ENCODE data around the gene IER5. TPM values are rescaled to one million over a fixed set of nuclear protein-coding genes. Genes with fewer than 3 reads are reported as not detected.

Gene IER5
- total RNA-seq, 1 experiment from 2014 or later: 30.5 TPM

DNA sequence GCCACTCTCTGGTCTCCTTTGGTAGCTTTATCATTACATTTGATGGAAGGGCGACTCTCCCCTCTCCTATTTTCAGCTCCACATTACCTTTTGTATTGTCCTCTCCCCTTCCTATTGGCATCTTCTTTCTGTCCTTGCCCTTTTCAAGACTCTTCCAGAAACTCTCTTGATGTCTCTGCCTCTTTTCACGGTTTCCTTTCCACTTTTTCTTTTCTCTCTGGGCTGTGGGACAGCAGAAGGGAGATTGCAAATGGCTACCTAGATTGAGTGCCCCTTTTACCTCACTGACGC is 17.5 kb downstream of the IER5 start:
- no peaks in the 10 kb centered on the region for H4K20me1 ChIP-seq (ENCODE audit: insufficient read depth)
- peak overlapping the region; percentile 34; the same call in 1 of the 2 replicates for H3K27ac ChIP-seq (ENCODE audit: low read depth, low read length)
- H3K79me2 ChIP-seq (ENCODE audit: insufficient read depth, low read length): no peaks in the 10 kb centered on the region
- peak overlapping the region; percentile 73 for H3K4me2 ChIP-seq (ENCODE audit: low read length)
- ChIA-PET RAD21 (ENCODE audit: low non-redundant PET in 1 of 2, low total read pairs in 2 of 2, uncharacterized antibody in 2 of 2, unreplicated experiment in 2 of 2) (no interaction called here), CTCF (interaction anchor here (1.3 to 1.5 kb wide), 3 partner anchors 12 to 36 kb away, joined by 3 to 8 read pairs (median 6); no protein-coding TSS in a partner anchor), POLR2A (interaction anchor here (1.1 to 4.2 kb wide), 4 partner anchors 9 to 30 kb away, joined by 3 to 19 read pairs (median 9); no protein-coding TSS in a partner anchor)
- no peaks in the 10 kb centered on the region for H3K27me3 ChIP-seq (ENCODE audit: insufficient read depth, low read length)
- H3K36me3 ChIP-seq (ENCODE audit: control insufficient read depth in 1 of 2, insufficient read depth in 2 of 2, low read length in 2 of 2): no peaks in the 10 kb centered on the region
- intact Hi-C loops (cut with micrococcal nuclease): no loop called here
- ATAC-seq (no peak), DNase-seq (ENCODE audit: low read depth, low spot score) (no peak)
- H3K9me2 ChIP-seq (ENCODE audit: insufficient read depth): no peaks in the 10 kb centered on the region
- peak overlapping the region; percentile 44 for H3K9ac ChIP-seq (ENCODE audit: low read length)
- H3K9me3 ChIP-seq (ENCODE audit: control insufficient read depth in 1 of 2, insufficient read depth in 1 of 2, low read depth in 1 of 2, low read length in 2 of 2): no peaks in the 10 kb centered on the region
- BruUV-seq (replicated peaks): no TSS peak
- H2AFZ ChIP-seq (ENCODE audit: low read depth, low read length, poor library complexity, severe bottlenecking): peak overlapping the region; percentile 74
- peak overlapping the region in 1 of 2 experiments; percentile 43; a peak in 2 of 4 replicates for H3K4me3 ChIP-seq (replicated peaks in 1 of 2; ENCODE audit: low read depth in 1 of 2, low read length in 2 of 2)
- H3K4me1 ChIP-seq (ENCODE audit: control insufficient read depth in 1 of 2, insufficient read depth in 2 of 2, low read length in 2 of 2): peaks cover 55 to 74% of the 10 kb centered on the region in 2 experiments
- TF ChIP-seq JUND (IDR thresholded peaks at IDR 0.05) (no peak), EZH2phosphoT487 (IDR thresholded peaks at IDR 0.05; ENCODE audit: borderline replicate concordance) (no peak), SRF (IDR thresholded peaks at IDR 0.05; ENCODE audit: low read depth) (no peak), ATF3 (IDR thresholded peaks at IDR 0.05) (no peak), ELF1 (IDR thresholded peaks at IDR 0.05; ENCODE audit: borderline replicate concordance, low read depth) (no peak), CEBPB (IDR thresholded peaks at IDR 0.05; ENCODE audit: low read depth) (no peak), YY1 (IDR thresholded peaks at IDR 0.05; ENCODE audit: extremely low read depth, insufficient replicate concordance, low read depth, low read length) (no peak), ZFX (IDR thresholded peaks at IDR 0.05) (no peak), FOSL1 (IDR thresholded peaks at IDR 0.05; ENCODE audit: low read depth) (no peak), EZH2 (IDR thresholded peaks at IDR 0.05) (no peak), RAD21 (IDR thresholded peaks at IDR 0.05; ENCODE audit: low read depth) (no peak), ZNF274 (IDR thresholded peaks at IDR 0.05; ENCODE audit: low read depth, low read length) (no peak), SP1 (IDR thresholded peaks at IDR 0.05; ENCODE audit: low read depth) (no peak), POLR2A (IDR thresholded peaks at IDR 0.05; ENCODE audit: borderline replicate concordance, extremely low read depth, insufficient read depth, insufficient read length) (no peak), POLR2AphosphoS5 (IDR thresholded peaks at IDR 0.05; ENCODE audit: low read depth, low read length) (no peak), MAX (IDR thresholded peaks at IDR 0.05) (no peak), TCF7L2 (IDR thresholded peaks at IDR 0.05; ENCODE audit: borderline replicate concordance, extremely low read depth, insufficient read depth, insufficient read length) (no peak)
- TF ChIP-seq, protein P1, sequence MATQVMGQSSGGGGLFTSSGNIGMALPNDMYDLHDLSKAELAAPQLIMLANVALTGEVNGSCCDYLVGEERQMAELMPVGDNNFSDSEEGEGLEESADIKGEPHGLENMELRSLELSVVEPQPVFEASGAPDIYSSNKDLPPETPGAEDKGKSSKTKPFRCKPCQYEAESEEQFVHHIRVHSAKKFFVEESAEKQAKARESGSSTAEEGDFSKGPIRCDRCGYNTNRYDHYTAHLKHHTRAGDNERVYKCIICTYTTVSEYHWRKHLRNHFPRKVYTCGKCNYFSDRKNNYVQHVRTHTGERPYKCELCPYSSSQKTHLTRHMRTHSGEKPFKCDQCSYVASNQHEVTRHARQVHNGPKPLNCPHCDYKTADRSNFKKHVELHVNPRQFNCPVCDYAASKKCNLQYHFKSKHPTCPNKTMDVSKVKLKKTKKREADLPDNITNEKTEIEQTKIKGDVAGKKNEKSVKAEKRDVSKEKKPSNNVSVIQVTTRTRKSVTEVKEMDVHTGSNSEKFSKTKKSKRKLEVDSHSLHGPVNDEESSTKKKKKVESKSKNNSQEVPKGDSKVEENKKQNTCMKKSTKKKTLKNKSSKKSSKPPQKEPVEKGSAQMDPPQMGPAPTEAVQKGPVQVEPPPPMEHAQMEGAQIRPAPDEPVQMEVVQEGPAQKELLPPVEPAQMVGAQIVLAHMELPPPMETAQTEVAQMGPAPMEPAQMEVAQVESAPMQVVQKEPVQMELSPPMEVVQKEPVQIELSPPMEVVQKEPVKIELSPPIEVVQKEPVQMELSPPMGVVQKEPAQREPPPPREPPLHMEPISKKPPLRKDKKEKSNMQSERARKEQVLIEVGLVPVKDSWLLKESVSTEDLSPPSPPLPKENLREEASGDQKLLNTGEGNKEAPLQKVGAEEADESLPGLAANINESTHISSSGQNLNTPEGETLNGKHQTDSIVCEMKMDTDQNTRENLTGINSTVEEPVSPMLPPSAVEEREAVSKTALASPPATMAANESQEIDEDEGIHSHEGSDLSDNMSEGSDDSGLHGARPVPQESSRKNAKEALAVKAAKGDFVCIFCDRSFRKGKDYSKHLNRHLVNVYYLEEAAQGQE (IDR thresholded peaks at IDR 0.05; ENCODE audit: low read depth): no peak
